RWPE1 (cell line): Measurements from ENCODE around the gene IL17A.

Experiments
- CTCF ChIA-PET: fragments of 350-600 bp; sonication (Branson Sonifier 250); formaldehyde crosslinking; extraction: SDS; loops from one replicate; lab custom pipeline; 2021; lab: Yijun Ruan, JAX
- POLR2A ChIA-PET: fragments of 400-600 bp; formaldehyde crosslinking; extraction: SDS; loops from one replicate; lab custom pipeline; 2020; ENCODE audit warnings: antibody characterized with exemption; ENCODE audit not compliant: low non-redundant PET; lab: Yijun Ruan, JAX
- DNase-seq: peaks from one replicate; pipeline ENCODE4 v3.0.0; 2012; ENCODE audit warnings: low spot score
- H3K27ac ChIP-seq: fragments of 450-650 bp; 2 replicates; pipeline ENCODE4 v1.5.1; 2017
- CTCF ChIP-seq: fragments of 450-650 bp; conservative IDR thresholded peaks from 2 replicates; pipeline ENCODE4 v1.5.1; 2017; ENCODE audit warnings: low read depth, mild to moderate bottlenecking

IL17A gene

GRCh38 chr6:52152711-52153160 lies 33.4 kb upstream of the IL17A start:
- no peak for DNase-seq
- H3K27ac ChIP-seq, result no peak overlapping the region
- ChIA-PET CTCF (no interaction called here), POLR2A (no interaction called here)
- TF ChIP-seq CTCF, result no peak

- ChIA-PET CTCF (interaction anchor here (0.6 to 0.7 kb wide), 2 partner anchors 12 to 55 kb away, joined by 3 read pairs; no protein-coding TSS in a partner anchor), POLR2A (no interaction called here)
- H3K27ac ChIP-seq, result peak overlapping the region; percentile 71; the same call in 1 of the 2 replicates
- DNase-seq, result no peak
- no peak for TF ChIP-seq CTCF
Observed at GRCh38 chr6:52154381-52154780, 31.8 kb upstream of the IL17A start.

GRCh38 chr6:52155791-52156576 lies 30.2 kb upstream of the IL17A start:
- ChIA-PET POLR2A (no interaction called here), CTCF (no interaction called here)
- no peak for TF ChIP-seq CTCF
- no peak for DNase-seq
- no peak overlapping the region for H3K27ac ChIP-seq

- no peak for DNase-seq
- POLR2A ChIA-PET, result no interaction called here
- no peak overlapping the region for H3K27ac ChIP-seq
- CTCF ChIA-PET, result interaction anchor here (0.7 kb wide), 1 partner anchor 78 kb away, joined by 3 read pairs; no protein-coding TSS in a partner anchor
- TF ChIP-seq CTCF, result no peak
Observed at GRCh38 chr6:52157301-52157941, 28.8 kb upstream of the IL17A start.

- CTCF ChIA-PET, result interaction anchor here (0.7 to 1.4 kb wide), 2 partner anchors 30 to 74 kb away, joined by 4 read pairs; no protein-coding TSS in a partner anchor
- H3K27ac ChIP-seq, result no peak overlapping the region
- no peak for DNase-seq
- POLR2A ChIA-PET, result no interaction called here
- TF ChIP-seq CTCF, result no peak
Observed at GRCh38 chr6:52160472-52161104, 25.6 kb upstream of the IL17A start.

GRCh38 chr6:52161689-52162438 lies 24.3 kb upstream of the IL17A start:
- no peak for TF ChIP-seq CTCF
- ChIA-PET CTCF (interaction anchor here (0.7 to 2.7 kb wide), 3 partner anchors 72 to 833 kb away, joined by 3 to 29 read pairs (median 4); partner anchors contain the start of gene GSTA4), POLR2A (no interaction called here)
- H3K27ac ChIP-seq, result no peak overlapping the region
- DNase-seq, result no peak
